Endothelial cell of umbilical vein (primary cell): ENCODE measurements around the gene XDH. TPM values are rescaled to one million over a fixed set of nuclear protein-coding genes. Genes with fewer than 3 reads are reported as not detected.

Experiments
- BruUV-seq: library from RNA; stranded (reverse); fragments of 400-500 nt; replicated peaks from 2 replicates; lab custom pipeline; 2021; lab: Mats Ljungman, UMichigan
- CTCF ChIA-PET: fragments of 300-600, 350-600 bp; sonication (Branson Sonifier 250); formaldehyde crosslinking; loops from one replicate; lab custom pipeline; 2021; ENCODE audit warnings: antibody characterized with exemption, inconsistent platforms; lab: Charles Lee
- POLR2A ChIA-PET: fragments of 300-600, 350-600 bp; sonication (Branson Sonifier 250); formaldehyde crosslinking; loops from one replicate; lab custom pipeline; 2021; ENCODE audit warnings: antibody characterized with exemption, inconsistent platforms; lab: Charles Lee
- DNase-seq: peaks from one replicate; pipeline ENCODE4 v3.0.0-alpha.2; 2011; ENCODE audit warnings: low read depth, low spot score
- FAIRE-seq: peaks from 2 replicates; lab custom pipeline; 2011; peaks lifted over from hg19 to GRCh38; lab: Jason Lieb, UNC
- H2AFZ ChIP-seq: 2 replicates; pipeline ENCODE4 v1.6.0; 2012; ENCODE audit warnings: low read depth, low read length, control low read depth, inconsistent platforms
- H3K27ac ChIP-seq: 2 replicates; pipeline ENCODE4 v1.5.1; 2011; ENCODE audit warnings: low read depth, mild to moderate bottlenecking, control low read depth, low read length, moderate library complexity; ENCODE audit not compliant: insufficient read depth
- H3K27me3 ChIP-seq, 2 experiments: 2 replicates each; pipeline versions ENCODE4 v1.6.0 to v1.6.1; 2011; ENCODE audit warnings: low read length in 2 of 2, mixed read lengths in 1 of 2; ENCODE audit not compliant: control insufficient read depth in 2 of 2, insufficient read depth in 2 of 2
- H3K36me3 ChIP-seq, 2 experiments: 2 replicates in 1 of 2; 3 replicates in 1 of 2; pipeline ENCODE4 v1.5.1; 2011; ENCODE audit warnings: low read length in 2 of 2, mild to moderate bottlenecking in 1 of 2, moderate library complexity in 1 of 2; ENCODE audit not compliant: control insufficient read depth in 2 of 2, insufficient read depth in 2 of 2; ENCODE audit errors: extremely low read depth in 1 of 2
- H3K4me1 ChIP-seq: 3 replicates; pipeline ENCODE4 v1.5.1; 2011; ENCODE audit warnings: mild to moderate bottlenecking, low read length; ENCODE audit not compliant: control insufficient read depth, insufficient read depth; ENCODE audit errors: extremely low read depth
- H3K4me2 ChIP-seq: 2 replicates; pipeline ENCODE4 v1.6.1; 2011; ENCODE audit warnings: low read length, control low read depth, mixed read lengths; ENCODE audit not compliant: insufficient read depth
- H3K4me3 ChIP-seq, 3 experiments: fragments of 200-600 bp in 1 of 3; sonication (generic), shearing (Covaris generic) in 1 of 3; replicated peaks in 1 of 3; 2 replicates each; pipeline ENCODE4 v1.5.1; 2011 to 2016; ENCODE audit warnings: control low read depth in 3 of 3, low read length in 3 of 3, mild to moderate bottlenecking in 2 of 3, inconsistent platforms in 1 of 3, low read depth in 1 of 3, moderate library complexity in 1 of 3; ENCODE audit not compliant: insufficient read depth in 1 of 3
- H3K79me2 ChIP-seq: 2 replicates; pipeline ENCODE4 v1.6.0; 2012; ENCODE audit warnings: low read length, inconsistent platforms; ENCODE audit not compliant: control insufficient read depth, insufficient read depth
- H3K9ac ChIP-seq: replicated peaks from 2 replicates; pipeline ENCODE3; 2011; ENCODE audit warnings: low read length, control low read depth; ENCODE audit not compliant: insufficient read depth; ENCODE audit errors: extremely low read depth
- H3K9me1 ChIP-seq: replicated peaks from 3 replicates; pipeline ENCODE4 v1.6.0; 2011; ENCODE audit warnings: mild to moderate bottlenecking, low read length; ENCODE audit not compliant: control insufficient read depth, insufficient read depth; ENCODE audit errors: extremely low read depth
- H3K9me3 ChIP-seq: replicated peaks from 2 replicates; pipeline ENCODE4 v1.5.1; 2012; ENCODE audit warnings: low read length, inconsistent platforms; ENCODE audit not compliant: control insufficient read depth, insufficient read depth
- H4K20me1 ChIP-seq: replicated peaks from 2 replicates; pipeline ENCODE3; 2011; ENCODE audit warnings: mild to moderate bottlenecking, low read length; ENCODE audit not compliant: control insufficient read depth, insufficient read depth; ENCODE audit errors: extremely low read depth
- EZH2 ChIP-seq: IDR thresholded peaks from 2 replicates; pipeline ENCODE4 v1.6.1; 2012; ENCODE audit warnings: borderline replicate concordance, low read depth, mild to moderate bottlenecking, moderate library complexity, low read length, inconsistent platforms; ENCODE audit not compliant: severe bottlenecking
- FOS ChIP-seq: IDR thresholded peaks from 2 replicates; pipeline ENCODE4 v1.6.1; 2011; ENCODE audit warnings: mild to moderate bottlenecking, low read length, moderate library complexity, borderline replicate concordance; ENCODE audit not compliant: insufficient read depth
- GATA2 ChIP-seq: IDR thresholded peaks from 2 replicates; pipeline ENCODE4 v1.7.0; 2011; ENCODE audit warnings: low read depth, mild to moderate bottlenecking, moderate library complexity, mixed read lengths, low read length; ENCODE audit not compliant: insufficient read length, insufficient read depth
- JUN ChIP-seq: IDR thresholded peaks from 2 replicates; pipeline ENCODE4 v1.6.1; 2011; ENCODE audit warnings: borderline replicate concordance, low read depth; ENCODE audit not compliant: insufficient read length, insufficient read depth
- MYC ChIP-seq: IDR thresholded peaks from one replicate; pipeline ENCODE4 v1.6.1; 2011; ENCODE audit warnings: mild to moderate bottlenecking, low read depth, low read length
- POLR2A ChIP-seq: IDR thresholded peaks from 2 replicates; pipeline ENCODE4 v1.6.1; 2012; ENCODE audit warnings: low read depth, mild to moderate bottlenecking, control low read depth, low read length
- POLR2AphosphoS5 ChIP-seq: IDR thresholded peaks from 2 replicates; pipeline ENCODE4 v1.6.1; 2012; ENCODE audit warnings: low read depth, mild to moderate bottlenecking, control low read depth, low read length, moderate library complexity; ENCODE audit not compliant: insufficient read depth
- dilution Hi-C: fragments of 300-500 bp; cut with MboI; formaldehyde crosslinking; loops from one replicate; pipeline ENCODE4 v1.15.0; 2019; ENCODE audit warnings: low sequenced_read_pairs; ENCODE audit not compliant: extremely low pct_ligation_motif_present
- intact Hi-C: fragments of 100-400 bp; cut with micrococcal nuclease; formaldehyde crosslinking; loops from one replicate; pipeline ENCODE4 v1.10.0; 2022
- polyA plus RNA-seq, 4 experiments: library from polyadenylated mRNA; depleted of rRNA in 3 of 4; stranded (reverse) in 3 of 4; unstranded in 1 of 4; fragments of >200 nt; gene quantifications; 2 replicates each; pipeline versions ENCODE4 v1.2.1 to v1.2.3, GENCODE V29; 2011 to 2012; ENCODE audit warnings: missing spikeins in 1 of 4
- total RNA-seq: library from RNA; stranded (reverse); gene quantifications from 2 replicates; pipeline ENCODE4 v1.2.3, GENCODE V29; 2021
- TF ChIP-seq, protein P1 (sequence below): IDR thresholded peaks from 2 replicates; pipeline ENCODE4 v1.6.1; 2011; ENCODE audit not compliant: insufficient read depth, insufficient read length
- TF ChIP-seq, protein P2 (sequence below), 2 donors: IDR thresholded peaks; 1 replicate in 1 of 2; 2 replicates in 1 of 2; pipeline ENCODE4 v1.5.1; 2011; ENCODE audit warnings: low read length in 2 of 2, mild to moderate bottlenecking in 2 of 2, moderate library complexity in 2 of 2, control low read depth in 1 of 2, inconsistent platforms in 1 of 2, low read depth in 1 of 2; ENCODE audit not compliant: insufficient read depth in 1 of 2; ENCODE audit errors: extremely low read depth in 1 of 2

Gene XDH
- total and polyA plus RNA-seq, 2 donors (not counting 3 experiments of a cell fraction or from before 2014, with no cell fraction given) = not detected

DNA sequence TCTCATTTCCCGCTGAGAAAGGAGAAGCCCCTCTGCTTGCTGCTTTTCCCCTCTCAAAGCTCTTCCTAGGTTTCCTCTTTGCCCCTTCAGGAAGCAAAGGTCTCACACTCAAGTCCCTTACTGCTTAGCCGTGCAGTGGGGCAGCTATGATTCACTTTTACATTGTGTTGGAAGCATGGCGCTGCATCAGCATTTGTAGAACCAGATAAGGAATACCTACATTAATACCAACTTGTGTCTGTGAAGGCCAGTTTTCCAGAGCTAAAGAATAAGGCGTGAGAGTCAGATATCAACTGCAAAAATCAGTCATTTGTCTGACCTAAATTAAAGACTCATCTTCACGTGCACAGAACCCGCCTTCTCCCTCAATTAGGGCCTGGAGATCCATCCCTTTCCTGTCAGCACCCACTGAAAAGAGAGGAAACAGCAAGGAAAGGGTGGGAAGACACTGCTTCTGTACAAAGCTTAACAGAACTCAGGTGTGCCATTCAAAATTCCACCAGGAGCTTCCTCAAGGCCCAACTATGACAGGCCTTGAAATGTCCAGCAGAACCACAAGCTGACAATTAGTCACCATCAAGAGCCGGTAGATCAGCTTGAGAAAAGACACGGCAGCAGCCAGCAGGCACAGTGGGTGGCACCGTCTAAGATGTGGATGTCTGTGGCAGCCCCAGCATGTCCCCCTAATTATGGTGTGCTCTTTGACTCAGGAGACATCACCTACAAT lies 16.1 kb upstream of the XDH start:
- no peak overlapping the region for H3K9ac ChIP-seq
- H3K36me3 ChIP-seq = no peaks in the 10 kb centered on the region
- H3K9me1 ChIP-seq = no peaks in the 10 kb centered on the region
- DNase-seq (no peak), FAIRE-seq (no peak)
- ChIA-PET POLR2A (no interaction called here), CTCF (no interaction called here)
- H2AFZ ChIP-seq = no peak overlapping the region
- TF ChIP-seq JUN = no peak
- TF ChIP-seq POLR2A = no peak
- TF ChIP-seq, protein P1, sequence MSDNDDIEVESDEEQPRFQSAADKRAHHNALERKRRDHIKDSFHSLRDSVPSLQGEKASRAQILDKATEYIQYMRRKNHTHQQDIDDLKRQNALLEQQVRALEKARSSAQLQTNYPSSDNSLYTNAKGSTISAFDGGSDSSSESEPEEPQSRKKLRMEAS = no peak
- TF ChIP-seq MYC = no peak
- TF ChIP-seq FOS = no peak
- no peak for TF ChIP-seq EZH2
- TF ChIP-seq POLR2AphosphoS5 = no peak
- TF ChIP-seq GATA2 = no peak
- TF ChIP-seq, protein P2, sequence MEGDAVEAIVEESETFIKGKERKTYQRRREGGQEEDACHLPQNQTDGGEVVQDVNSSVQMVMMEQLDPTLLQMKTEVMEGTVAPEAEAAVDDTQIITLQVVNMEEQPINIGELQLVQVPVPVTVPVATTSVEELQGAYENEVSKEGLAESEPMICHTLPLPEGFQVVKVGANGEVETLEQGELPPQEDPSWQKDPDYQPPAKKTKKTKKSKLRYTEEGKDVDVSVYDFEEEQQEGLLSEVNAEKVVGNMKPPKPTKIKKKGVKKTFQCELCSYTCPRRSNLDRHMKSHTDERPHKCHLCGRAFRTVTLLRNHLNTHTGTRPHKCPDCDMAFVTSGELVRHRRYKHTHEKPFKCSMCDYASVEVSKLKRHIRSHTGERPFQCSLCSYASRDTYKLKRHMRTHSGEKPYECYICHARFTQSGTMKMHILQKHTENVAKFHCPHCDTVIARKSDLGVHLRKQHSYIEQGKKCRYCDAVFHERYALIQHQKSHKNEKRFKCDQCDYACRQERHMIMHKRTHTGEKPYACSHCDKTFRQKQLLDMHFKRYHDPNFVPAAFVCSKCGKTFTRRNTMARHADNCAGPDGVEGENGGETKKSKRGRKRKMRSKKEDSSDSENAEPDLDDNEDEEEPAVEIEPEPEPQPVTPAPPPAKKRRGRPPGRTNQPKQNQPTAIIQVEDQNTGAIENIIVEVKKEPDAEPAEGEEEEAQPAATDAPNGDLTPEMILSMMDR (IDR thresholded peaks at IDR 0.05; ENCODE audit: extremely low read depth in 1 of 2, insufficient read depth in 1 of 2, low read depth in 1 of 2, low read length in 2 of 2) = no peak
- no peaks in the 10 kb centered on the region for H4K20me1 ChIP-seq
- no peaks in the 10 kb centered on the region for H3K79me2 ChIP-seq
- H3K27me3 ChIP-seq = no peaks in the 10 kb centered on the region
- no TSS peak for BruUV-seq
- no peaks in the 10 kb centered on the region for H3K9me3 ChIP-seq
- H3K4me1 ChIP-seq = no peaks in the 10 kb centered on the region
- H3K4me3 ChIP-seq = no peak overlapping the region
- dilution Hi-C loops (no loop called here), intact Hi-C loops (no loop called here)
- H3K4me2 ChIP-seq = no peak overlapping the region
- H3K27ac ChIP-seq = no peak overlapping the region
